Renal cortex interstitium (tissue), 11 donors: ENCODE data around the gene ANKRD13B. TPM values are rescaled to one million over a fixed set of nuclear protein-coding genes. Genes with fewer than 3 reads are reported as not detected.
"Not testable (repeated sequence)": the region's sequence is repeated elsewhere in the genome, so short reads cannot be mapped to it uniquely, and the experiment has no call there.

ENCODE experiments used
- DNase-seq, 11 donors: peaks; one replicate each; pipeline ENCODE4 v3.0.0-alpha.2; 2013; ENCODE audit warnings: low read depth in 9 of 11, low spot score in 4 of 11; ENCODE audit errors: extremely low read depth in 1 of 11
- polyA plus RNA-seq, 3 donors: library from polyadenylated mRNA; unstranded; fragments of 120-200 nt; gene quantifications; one replicate each; pipeline ENCODE4 v1.2.1, GENCODE V29; 2013; ENCODE audit not compliant: insufficient read length in 3 of 3

ANKRD13B gene
- polyA plus RNA-seq, 3 donors: 7.5 to 12.5 (median 12.4) TPM

DNA sequence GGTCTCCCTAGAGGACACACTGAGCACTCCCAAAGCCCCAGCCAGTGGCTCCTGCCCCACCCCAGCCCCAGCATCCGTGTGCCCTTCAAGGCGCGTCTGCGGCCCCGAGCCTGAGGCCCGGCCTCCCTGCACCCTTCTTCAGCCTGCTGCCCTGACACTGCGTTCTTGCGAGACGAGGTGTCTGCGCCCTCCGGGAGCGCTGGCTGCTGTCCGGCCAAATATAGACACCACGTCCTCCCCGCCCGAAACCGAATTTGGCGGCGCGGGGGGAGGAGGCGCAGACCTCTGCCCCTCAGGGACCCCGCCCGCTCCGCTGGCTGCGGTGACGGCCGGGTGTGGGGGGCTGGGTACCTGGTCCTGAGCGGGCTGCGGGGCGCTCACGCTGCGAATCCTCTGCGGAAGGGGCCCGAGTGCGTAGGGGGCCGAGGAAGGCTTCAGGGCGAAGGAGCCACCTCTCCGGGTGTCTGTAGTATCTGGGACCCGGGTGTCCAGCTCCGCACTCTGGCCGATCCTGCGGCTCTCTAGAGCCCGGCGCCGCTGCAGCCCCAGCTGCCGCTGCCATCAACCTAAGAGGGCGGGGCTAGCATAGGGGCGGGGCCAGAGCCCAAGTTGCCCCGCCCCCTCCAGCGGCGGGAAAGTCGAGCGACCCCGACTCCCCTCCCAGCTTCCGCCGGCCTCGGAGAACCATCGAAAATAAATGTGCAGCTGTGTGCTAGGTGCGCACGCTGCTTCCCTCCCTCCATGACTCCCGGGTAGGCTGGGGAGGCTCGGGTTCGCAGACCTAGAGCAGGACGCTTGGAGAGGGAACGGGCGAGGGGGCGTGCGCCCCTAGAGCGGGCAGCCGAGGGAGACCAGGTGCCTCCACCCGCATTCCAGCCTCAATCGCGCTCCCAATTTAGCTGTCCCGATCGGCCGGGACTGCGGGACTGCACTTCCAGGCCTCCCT lies 29.7 kb downstream of the ANKRD13B start, which contains the start of gene CORO6:
CORO6 (minus strand) TSS at position 576 of the 946 bp plus-strand sequence. CDS start 1,491 bp downstream, outside the sequence.
- peak in 1 of 11 donors; percentile 60 for DNase-seq

DNA sequence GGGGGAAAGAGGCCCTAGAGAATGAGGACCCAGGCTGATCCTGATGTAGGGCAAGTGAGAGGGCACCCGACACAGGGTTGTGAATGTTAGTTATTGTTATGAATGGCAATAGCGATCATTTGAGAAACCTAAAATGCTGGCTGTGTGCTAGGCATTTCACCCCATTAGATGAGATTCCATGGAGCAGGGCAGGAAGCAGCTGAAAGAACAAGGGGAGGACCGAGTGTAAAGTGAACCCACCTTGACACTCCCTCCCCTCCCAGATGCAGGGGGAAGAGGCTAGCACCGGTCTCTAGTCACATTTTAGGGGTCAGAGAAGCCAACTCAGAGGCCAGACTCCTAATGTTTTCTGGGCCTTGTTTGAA lies 30.3 kb downstream of the ANKRD13B start:
- no peak for DNase-seq

DNA sequence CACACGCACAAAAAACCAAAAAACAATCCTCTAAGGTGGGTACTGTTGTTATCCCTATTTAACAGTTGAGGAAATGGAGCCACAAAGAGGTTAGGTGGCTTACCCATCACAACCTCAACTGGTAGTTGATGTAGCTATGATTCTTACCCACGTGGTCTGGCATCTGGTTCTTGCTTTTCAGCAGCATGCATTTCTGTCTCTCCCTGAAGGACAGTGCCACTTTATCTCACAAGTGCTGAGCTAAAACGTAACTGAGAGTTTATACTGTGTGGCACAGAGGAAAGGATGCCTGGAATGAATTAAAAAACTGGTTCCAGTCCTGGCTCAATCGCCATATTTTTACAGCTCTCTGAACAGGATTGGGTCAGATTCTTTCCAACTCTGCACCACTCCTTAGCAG lies 31.7 kb downstream of the ANKRD13B start:
- no peak for DNase-seq

DNA sequence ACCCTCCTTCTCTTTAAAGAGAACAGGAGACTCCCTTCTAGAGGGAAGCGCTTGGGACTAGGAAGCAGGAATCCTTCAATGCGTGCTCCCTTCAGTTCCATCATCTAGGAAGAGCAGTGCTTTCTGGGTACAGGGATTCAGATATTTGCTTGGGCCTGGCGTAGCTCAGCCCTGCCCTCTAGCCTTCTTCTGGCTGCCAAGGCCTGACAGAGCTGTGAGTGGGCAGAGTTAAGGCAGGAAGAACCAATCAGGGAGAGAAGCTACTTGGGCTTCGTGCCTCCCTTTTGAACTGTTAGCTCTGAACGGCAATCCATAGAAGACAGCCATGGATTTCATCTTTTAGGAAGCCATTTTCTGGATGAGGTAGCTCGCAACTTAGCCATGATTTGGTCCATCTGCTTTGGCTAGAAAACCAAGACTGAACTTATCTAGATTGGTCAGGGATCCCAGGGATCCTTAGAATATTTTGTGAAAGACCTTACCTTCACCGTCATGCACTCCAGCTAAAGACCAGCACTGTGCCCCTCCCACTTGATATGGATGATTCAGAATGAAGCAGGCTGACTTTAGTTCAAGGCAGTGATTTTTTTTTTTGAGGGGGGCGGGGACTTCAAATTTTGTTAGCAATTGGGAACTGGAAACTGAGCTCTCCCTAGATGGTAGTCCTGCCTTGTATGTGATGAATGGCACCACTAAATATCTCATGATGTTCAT lies 32.3 kb downstream of the ANKRD13B start:
- no peak for DNase-seq

DNA sequence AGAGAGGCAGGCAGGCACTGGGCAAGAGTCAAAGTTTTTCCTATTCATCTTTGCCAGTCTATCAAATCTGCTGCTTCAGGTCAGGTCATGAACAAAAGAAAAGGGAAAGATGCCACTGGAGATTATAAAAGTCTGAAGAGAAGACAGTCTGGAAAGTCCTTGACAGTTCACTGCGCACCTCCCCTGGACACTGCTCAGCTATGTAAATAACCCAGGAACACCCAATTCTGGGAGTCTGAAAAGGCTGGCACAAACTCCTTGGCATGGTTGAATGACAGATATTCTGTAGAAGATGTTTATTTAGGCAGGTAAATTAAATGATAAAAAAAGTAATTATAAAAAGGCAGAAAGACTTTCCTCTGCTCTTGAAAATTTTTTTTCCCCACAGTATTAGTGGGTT lies 35.0 kb downstream of the ANKRD13B start:
- DNase-seq: no peak

DNA sequence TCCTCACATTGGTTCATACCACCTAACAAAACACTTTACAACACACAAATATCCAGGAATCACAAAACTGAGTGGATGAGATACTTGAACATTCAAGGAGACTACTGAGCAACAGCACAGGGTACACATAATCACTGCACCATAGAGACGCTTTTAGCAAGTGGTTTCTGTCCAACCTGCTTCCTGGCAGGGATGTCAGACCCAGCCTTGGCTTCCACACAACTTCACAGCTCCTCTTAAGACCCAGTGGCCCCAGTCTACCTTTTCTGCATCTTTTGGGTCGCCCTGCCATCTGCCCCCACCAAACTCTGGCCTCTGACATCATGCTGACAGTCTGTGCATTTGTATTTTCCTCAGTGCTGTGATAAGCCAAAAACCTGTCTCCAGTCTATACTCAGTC lies 35.7 kb downstream of the ANKRD13B start:
- no peak for DNase-seq

DNA sequence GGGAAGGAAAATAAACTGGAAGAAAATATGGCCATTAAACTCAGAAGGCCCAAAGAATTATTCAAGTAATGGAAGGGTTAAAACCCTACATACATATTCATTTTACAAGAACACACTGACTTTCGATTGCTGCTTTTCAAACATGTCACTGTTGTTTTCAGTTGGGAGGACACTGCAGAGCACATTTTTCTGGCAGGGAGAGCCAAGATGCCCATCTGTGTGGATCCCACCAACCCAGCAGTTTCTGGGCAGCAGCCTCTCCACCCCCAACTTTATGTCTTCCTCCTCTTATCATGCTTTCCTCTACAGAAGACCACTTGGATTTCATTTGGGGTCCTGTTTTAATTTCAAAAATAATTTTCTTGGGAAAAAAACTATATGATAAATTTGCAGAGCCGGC lies 36.9 kb downstream of the ANKRD13B start:
- no peak for DNase-seq

DNA sequence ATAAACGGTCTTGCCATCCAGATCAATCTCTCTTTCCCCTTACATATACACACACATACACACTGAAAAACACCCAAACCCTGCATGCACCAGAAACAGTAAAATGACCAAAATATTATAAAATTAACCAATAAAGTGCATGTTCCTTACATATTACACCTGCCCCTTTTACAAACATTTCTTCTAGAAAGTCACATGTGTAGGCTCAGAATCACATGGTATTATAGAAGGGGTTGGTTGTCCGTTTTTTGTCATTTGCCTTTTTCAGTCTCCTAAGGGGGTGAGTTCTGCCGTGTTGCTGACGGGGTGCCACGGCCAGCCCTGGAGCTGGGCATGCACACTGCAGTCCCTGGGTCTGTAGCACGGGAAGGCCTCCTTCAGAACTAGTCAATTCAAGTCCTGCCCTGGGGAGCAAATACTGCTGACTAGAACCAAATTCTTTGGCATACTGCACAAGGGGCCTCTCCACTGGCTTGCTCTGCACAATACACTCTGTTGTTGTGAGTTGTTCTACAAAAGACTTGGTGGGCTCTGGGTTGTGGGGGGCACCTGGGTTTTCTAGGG lies 37.8 kb downstream of the ANKRD13B start:
- no peak for DNase-seq

DNA sequence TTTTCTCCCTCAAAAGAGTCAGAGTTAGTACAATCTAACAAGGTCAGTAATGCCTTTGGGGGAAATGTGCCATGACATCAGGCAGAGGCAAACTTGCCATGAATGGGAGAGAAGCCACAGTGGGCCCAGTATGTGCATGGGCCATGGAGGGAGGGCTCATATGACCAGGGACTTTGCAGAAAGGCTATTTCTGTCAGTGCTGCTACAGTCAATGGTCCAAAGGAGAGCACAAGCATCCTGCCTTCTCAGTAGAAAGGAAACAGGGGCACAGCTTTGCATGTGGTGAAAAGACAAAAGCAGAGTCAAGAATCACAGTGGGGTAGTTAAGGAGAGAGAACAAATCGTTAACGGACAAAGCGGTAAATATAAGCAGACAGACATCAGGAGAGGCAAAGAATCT lies 41.0 kb downstream of the ANKRD13B start:
- no peak for DNase-seq

DNA sequence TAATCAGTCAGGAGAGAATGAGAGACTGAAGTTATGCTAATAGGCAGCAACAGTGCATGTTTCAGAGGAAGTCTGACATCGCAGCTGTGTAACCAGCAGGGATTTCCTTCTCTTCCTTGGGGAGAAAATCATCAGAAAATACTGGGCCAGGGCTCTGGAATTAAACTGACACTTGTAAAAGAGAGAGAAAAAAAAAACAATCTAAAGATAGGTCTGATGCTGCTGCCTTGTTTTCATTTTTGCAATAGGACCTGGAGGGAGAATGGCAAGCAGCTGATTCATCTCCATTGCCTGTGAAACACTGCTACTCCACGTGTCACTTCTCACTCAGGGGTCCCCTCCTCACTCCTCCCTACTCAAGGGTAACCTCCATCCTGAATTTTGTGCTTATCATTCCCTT lies 47.5 kb downstream of the ANKRD13B start:
- DNase-seq: no peak

DNA sequence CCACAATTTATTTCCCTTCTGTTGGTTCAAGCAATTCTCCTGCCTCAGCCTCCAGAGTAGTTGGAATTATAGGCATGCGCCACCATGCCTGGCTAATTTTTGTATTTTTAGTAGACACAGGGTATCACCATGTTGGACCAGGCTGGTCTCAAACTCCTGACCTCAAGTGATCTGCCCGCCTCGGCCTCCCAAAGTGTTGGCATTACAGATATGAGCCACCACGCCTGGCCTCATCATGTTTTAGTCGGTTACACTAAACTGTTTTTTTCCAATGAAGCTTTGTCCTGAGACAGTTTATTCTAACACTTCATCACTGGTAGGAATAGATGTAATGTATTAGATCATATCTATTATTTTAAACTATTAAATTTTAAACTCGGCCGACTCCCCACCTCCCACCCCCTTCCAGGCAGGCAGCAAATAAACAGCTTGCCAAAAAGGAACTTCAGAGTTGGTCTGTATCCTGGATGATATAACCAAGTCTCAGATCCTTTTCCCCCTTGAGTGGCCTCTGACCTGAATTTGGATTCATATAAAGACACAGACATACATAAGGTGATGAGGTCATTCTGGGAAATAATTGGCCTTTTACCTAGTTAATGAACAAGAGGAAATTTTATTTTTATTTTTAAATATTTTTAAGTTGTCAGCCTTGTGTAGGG lies 48.2 kb downstream of the ANKRD13B start:
- no peak for DNase-seq

DNA sequence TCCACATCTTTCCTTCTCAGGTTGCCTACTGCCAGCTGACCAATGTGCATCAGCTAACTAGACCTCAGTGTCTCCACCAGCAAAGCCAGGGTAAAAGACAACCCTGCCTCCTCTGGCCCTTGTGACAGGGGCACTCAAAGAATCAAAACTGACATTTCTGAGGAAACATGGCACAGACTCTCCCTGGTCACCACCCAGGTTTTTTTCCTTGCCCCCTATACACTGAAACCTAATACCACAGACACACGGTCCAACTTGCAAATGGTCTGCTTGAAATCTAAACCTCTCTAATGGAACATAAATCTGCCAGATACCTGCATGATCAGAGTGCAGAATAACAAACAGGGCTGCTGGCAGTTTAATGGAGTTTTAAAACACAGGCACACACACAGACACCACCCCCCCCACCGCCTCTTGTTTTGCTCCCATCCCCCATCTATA lies 49.3 kb downstream of the ANKRD13B start:
- DNase-seq: peak in 6 of 11 donors; percentile 56 to 84 (median 76)

DNA sequence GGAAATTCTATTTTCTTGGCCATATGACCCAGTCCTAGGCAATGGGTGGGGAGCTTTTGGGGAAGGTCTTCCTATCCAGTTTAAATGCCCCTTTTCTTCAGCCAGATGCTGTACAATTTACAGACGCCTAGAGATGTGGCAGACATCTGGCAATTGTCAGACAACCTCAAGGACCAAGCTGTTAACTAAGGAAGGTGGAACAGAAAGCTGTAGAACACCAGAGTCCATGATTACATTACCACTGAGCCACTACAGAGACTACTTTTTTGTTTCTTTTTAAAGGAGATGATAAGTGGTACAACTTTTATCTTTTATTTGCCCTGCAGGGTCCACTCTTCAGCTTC lies 50.9 kb downstream of the ANKRD13B start:
- no peak for DNase-seq

DNA sequence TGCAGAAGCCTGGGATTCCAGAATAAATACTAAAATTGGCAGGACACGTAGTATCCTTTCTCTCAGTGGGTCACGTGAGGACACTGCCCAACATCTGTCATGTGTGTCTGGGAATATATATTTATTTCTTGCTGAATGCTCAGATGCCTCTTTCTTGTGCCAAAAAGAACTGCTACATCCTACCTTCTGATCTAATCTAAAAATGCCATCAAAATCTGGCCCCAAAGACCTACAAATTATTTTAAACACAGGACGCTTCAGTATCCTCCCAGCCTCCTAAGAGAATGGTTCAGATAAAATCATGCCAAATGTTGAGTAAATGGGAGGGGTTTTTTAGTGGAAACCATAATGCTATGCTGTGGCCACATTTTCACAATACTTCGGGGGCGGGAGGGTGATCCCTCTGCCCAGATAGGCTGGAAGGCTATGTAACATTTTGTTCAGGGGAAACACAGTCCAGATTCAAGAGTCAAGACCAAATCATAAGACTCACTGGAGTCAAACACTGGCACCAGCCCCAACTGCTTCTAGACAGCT lies 52.7 kb downstream of the ANKRD13B start:
- DNase-seq: no peak

DNA sequence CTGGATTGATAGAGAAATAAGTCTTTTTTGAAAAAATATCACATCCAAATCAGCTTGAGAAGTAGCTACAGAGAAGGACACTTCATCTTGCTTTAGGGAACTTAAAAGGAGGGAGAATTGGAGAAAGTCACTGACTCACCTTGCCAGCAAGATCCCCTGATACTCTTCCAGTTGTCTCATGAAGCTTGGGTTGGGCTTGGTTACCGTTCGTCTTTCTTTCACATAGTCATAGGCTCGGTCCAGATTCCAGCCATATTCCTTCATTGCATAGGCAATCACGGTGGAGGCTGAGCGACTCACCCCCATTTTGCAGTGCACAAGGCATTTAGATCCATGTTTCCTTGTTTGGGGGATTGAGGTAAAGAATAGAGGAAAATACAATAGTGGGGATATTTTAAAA lies 55.1 kb downstream of the ANKRD13B start:
- DNase-seq: no peak

DNA sequence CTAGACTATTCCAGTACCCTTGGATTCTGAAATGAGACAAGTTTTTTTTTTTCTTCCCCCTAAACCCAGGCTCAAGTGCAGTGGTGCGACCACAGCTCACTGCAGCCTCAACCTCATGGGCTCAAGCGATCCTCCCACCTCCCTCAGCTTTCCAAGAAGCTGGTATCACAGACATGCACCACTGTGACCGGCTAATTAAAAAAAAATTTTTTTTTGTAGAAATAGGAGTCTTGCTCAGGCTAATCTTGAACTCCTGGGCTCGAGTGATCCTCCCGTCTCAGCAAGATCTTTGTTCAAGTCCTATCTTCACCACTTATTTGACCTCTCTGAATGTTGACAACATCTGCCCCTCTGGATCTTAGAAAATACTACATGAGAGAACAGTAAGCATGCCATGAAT lies 56.4 kb downstream of the ANKRD13B start:
- DNase-seq: no peak

DNA sequence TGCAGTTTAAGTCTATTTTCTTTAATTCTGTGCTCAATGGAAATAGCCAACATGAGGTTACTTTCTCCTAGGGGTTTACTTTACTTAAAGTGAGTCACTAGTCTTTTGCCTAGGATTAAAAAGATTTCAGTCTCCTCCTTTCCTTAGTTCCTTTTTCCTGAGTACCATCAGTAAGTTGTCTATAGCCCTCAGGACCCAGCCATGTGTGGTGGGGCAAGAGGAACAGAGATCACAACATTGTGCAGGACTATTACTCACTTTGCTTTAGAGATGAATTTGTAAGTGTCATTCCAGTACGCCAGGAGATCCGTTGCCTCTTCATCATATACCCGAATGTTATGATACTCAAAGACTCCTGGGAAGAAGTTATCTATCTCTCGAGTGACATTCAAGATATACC lies 57.5 kb downstream of the ANKRD13B start:
- no peak for DNase-seq

DNA sequence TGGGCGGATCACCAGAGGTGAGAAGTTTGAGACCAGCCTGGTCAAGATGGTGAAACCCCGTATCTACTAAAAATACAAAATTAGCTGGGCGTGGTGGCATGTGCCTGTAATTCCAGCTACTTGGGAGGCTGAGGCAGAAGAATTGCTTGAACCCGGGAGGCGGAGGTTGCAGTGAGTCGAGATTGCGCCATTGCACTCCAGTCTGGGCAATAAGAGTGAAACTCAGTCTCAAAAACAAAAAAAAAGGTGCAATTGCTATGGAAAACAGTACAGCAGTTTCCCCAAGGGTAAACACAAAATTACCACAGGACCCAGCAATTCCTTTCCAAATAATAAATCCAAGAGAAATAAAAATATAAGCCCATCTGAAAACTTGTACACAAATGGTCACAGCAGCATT lies 59.0 kb downstream of the ANKRD13B start:
- not testable (repeated sequence) for DNase-seq

DNA sequence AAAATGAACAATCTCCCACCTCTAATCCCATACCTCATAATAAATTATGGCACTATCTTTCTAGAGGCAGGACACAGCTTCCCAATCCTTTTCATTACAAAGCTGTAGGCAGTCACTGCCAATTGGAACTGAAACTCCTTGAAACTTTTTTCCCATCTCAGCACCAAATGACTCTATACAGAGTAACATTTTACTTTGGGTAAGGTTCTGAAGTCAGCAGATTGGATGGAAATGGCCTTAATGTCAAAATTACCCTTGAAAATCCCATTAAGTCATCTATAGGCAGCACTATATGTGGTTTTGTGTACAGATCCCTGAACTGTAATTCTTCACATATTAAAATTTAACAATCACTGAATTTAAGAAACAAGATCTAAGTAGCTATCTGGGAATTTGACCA lies 60.0 kb downstream of the ANKRD13B start:
- DNase-seq: no peak
